GM18520 (cell line): ENCODE measurements around the gene MACIR.

Source experiments
- ATAC-seq: cut with Tn5 transposase; IDR thresholded peaks from one replicate; pipeline ENCODE4 v1.9.1; 2021; ENCODE audit not compliant: unreplicated experiment

MACIR gene

GRCh38 chr5:103289024-103289423 is 30.5 kb downstream of the MACIR start:
- no peak for ATAC-seq

- no peak for ATAC-seq
These were observed 32.3 kb downstream of the MACIR start for GRCh38 chr5:103290846-103291245.

- ATAC-seq: no peak
These were observed 33.0 kb downstream of the MACIR start for GRCh38 chr5:103291606-103292005.

GRCh38 chr5:103293099-103293498 is 34.5 kb downstream of the MACIR start:
- ATAC-seq: no peak

GRCh38 chr5:103293719-103294118 is 35.2 kb downstream of the MACIR start:
- ATAC-seq: no peak

GRCh38 chr5:103294906-103295305 is 36.3 kb downstream of the MACIR start:
- ATAC-seq: no peak

- no peak for ATAC-seq
These were observed 36.9 kb downstream of the MACIR start for GRCh38 chr5:103295424-103295823.

- ATAC-seq: no peak
These were observed 37.3 kb downstream of the MACIR start for GRCh38 chr5:103295871-103296270.

GRCh38 chr5:103298117-103298516 is 39.6 kb downstream of the MACIR start:
- no peak for ATAC-seq

- no peak for ATAC-seq
These were observed 40.1 kb downstream of the MACIR start for GRCh38 chr5:103298607-103299188.

- no peak for ATAC-seq
These were observed 47.2 kb downstream of the MACIR start for GRCh38 chr5:103305809-103306208.

GRCh38 chr5:103307470-103307869 is 48.9 kb downstream of the MACIR start:
- no peak for ATAC-seq

GRCh38 chr5:103308774-103309173 is 50.2 kb downstream of the MACIR start:
- ATAC-seq: no peak

- ATAC-seq: no peak
These were observed 54.5 kb downstream of the MACIR start for GRCh38 chr5:103313056-103313455.

- ATAC-seq: no peak
These were observed 56.9 kb downstream of the MACIR start for GRCh38 chr5:103315455-103315854.

GRCh38 chr5:103327451-103327850 is 68.9 kb downstream of the MACIR start:
- ATAC-seq: no peak

- ATAC-seq: no peak
These were observed 69.3 kb downstream of the MACIR start for GRCh38 chr5:103327893-103328292.
